ENCODE data around the gene ABCA2. TPM values are rescaled to one million over a fixed set of nuclear protein-coding genes. Genes with fewer than 3 reads are reported as not detected.
A peak's percentile ranks its signal among the peaks of the same experiment; 100 is the strongest.

Gene ABCA2
- total RNA-seq, 4 donors from 2014 or later = 15.4 to 31.5 (median 25.9) TPM

- ATAC-seq (ENCODE audit: low FRiP score) = no peak
- TF ChIP-seq CTCF (IDR thresholded peaks at IDR 0.05) = no peak
- DNase-seq (ENCODE audit: low spot score) = no peak
These were observed 12.5 kb upstream of the ABCA2 start for GRCh38 chr9:137040568-137040967.

GRCh38 chr9:137039611-137040366 is 11.8 kb upstream of the ABCA2 start:
- DNase-seq (ENCODE audit: low spot score) (no peak), ATAC-seq (ENCODE audit: low FRiP score) (no peak)
- no peak for TF ChIP-seq CTCF (IDR thresholded peaks at IDR 0.05)

- TF ChIP-seq CTCF (IDR thresholded peaks at IDR 0.05) = no peak
- DNase-seq (ENCODE audit: low spot score) = no peak
- ATAC-seq (ENCODE audit: low FRiP score) = no peak
These were observed 10.9 kb upstream of the ABCA2 start for GRCh38 chr9:137038916-137039315.

- DNase-seq (ENCODE audit: low spot score) (no peak), ATAC-seq (ENCODE audit: low FRiP score) (no peak)
- TF ChIP-seq CTCF (IDR thresholded peaks at IDR 0.05) = no peak
These were observed 9.4 kb upstream of the ABCA2 start for GRCh38 chr9:137037483-137037882.

- TF ChIP-seq CTCF (IDR thresholded peaks at IDR 0.05) = no peak
- DNase-seq (ENCODE audit: low spot score) = no peak
These were observed 9.0 kb upstream of the ABCA2 start for GRCh38 chr9:137037035-137037434.

GRCh38 chr9:137035937-137036336 is 7.9 kb upstream of the ABCA2 start:
- TF ChIP-seq CTCF (IDR thresholded peaks at IDR 0.05) = no peak
- DNase-seq (ENCODE audit: low spot score) (no peak), ATAC-seq (ENCODE audit: low FRiP score) (no peak)

More at GRCh38 chr9:137037035-137037434, 9.0 kb upstream of the ABCA2 start:
- ATAC-seq (ENCODE audit: low FRiP score) = no peak

GRCh38 chr9:137035507-137035834 is 7.4 kb upstream of the ABCA2 start:
- DNase-seq (ENCODE audit: low spot score) = no peak
- no peak for TF ChIP-seq CTCF (IDR thresholded peaks at IDR 0.05)
- peak; percentile 8 for ATAC-seq (ENCODE audit: low FRiP score)
